Calu3 (cell line): ENCODE results near the gene TAC3. TPM values are rescaled to one million over a fixed set of nuclear protein-coding genes. Genes with fewer than 3 reads are reported as not detected.

Experiments used
- BruUV-seq: library from RNA; stranded (reverse); fragments of 400-500 nt; replicated peaks from 2 replicates; lab custom pipeline; 2021; lab: Mats Ljungman, UMichigan
- CTCF ChIA-PET: fragments of 300-600 bp; sonication (Branson Sonifier 250); formaldehyde crosslinking; loops from one replicate; lab custom pipeline; 2022; ENCODE audit warnings: antibody characterized with exemption; lab: Charles Lee
- DNase-seq: peaks from one replicate; pipeline ENCODE4 v3.0.0; 2022
- H3K27ac Mint-ChIP-seq: one replicate; pipeline ENCODE4 v1.8.0; 2022; ENCODE audit warnings: mixed read lengths; ENCODE audit not compliant: unreplicated experiment
- H3K27me3 Mint-ChIP-seq: one replicate; pipeline ENCODE4 v1.8.0; 2022; ENCODE audit warnings: mixed read lengths; ENCODE audit not compliant: unreplicated experiment
- H3K36me3 Mint-ChIP-seq: one replicate; pipeline ENCODE4 v1.8.0; 2022; ENCODE audit warnings: mild to moderate bottlenecking, moderate library complexity, mixed read lengths; ENCODE audit not compliant: insufficient read depth, unreplicated experiment
- H3K4me1 Mint-ChIP-seq: one replicate; pipeline ENCODE4 v1.8.0; 2022; ENCODE audit warnings: mild to moderate bottlenecking, low read depth, mixed read lengths; ENCODE audit not compliant: unreplicated experiment
- H3K4me3 Mint-ChIP-seq: one replicate; pipeline ENCODE4 v1.8.0; 2022; ENCODE audit warnings: mild to moderate bottlenecking, low read depth, moderate library complexity, mixed read lengths; ENCODE audit not compliant: unreplicated experiment
- H3K9me3 Mint-ChIP-seq: one replicate; pipeline ENCODE4 v1.8.0; 2022; ENCODE audit warnings: low read depth, mixed read lengths; ENCODE audit not compliant: unreplicated experiment
- CTCF ChIP-seq: fragments of 200-600 bp; IDR thresholded peaks from one replicate; pipeline ENCODE4 v1.8.0; 2022; ENCODE audit warnings: antibody characterized with exemption; ENCODE audit not compliant: unreplicated experiment
- intact Hi-C: fragments of 100-400 bp; cut with micrococcal nuclease; formaldehyde crosslinking; loops from one replicate; pipeline ENCODE4 v1.10.0; 2022; ENCODE audit not compliant: unreplicated experiment
- total RNA-seq: library from RNA; stranded (reverse); gene quantifications from 2 replicates; pipeline ENCODE4 v1.2.3, GENCODE V29; 2022

TAC3 gene
- total RNA-seq, 1 experiment from 2014 or later = not detected

GRCh38 chr12:57049119-57049446, 32.8 kb upstream of the TAC3 start:
- peaks cover 16% of the 10 kb centered on the region for H3K4me1 Mint-ChIP-seq
- CTCF ChIA-PET = interaction anchor here (0.6 to 0.8 kb wide), 2 partner anchors 16 to 189 kb away, joined by 3 read pairs; no protein-coding TSS in a partner anchor
- no peak overlapping the region for H3K4me3 Mint-ChIP-seq
- TF ChIP-seq CTCF = no peak
- H3K36me3 Mint-ChIP-seq = no peaks in the 10 kb centered on the region
- H3K9me3 Mint-ChIP-seq = no peaks in the 10 kb centered on the region
- BruUV-seq = no TSS peak
- no peak overlapping the region for H3K27ac Mint-ChIP-seq
- H3K27me3 Mint-ChIP-seq = peaks cover 36% of the 10 kb centered on the region
- no peak for DNase-seq
- intact Hi-C loops = no loop called here

GRCh38 chr12:57048423-57049118, 32.2 kb upstream of the TAC3 start:
- intact Hi-C loops = no loop called here
- CTCF ChIA-PET = interaction anchor here (0.6 to 1.2 kb wide), 2 partner anchors 63 to 188 kb away, joined by 3 read pairs; no protein-coding TSS in a partner anchor
- H3K9me3 Mint-ChIP-seq = no peaks in the 10 kb centered on the region
- H3K4me3 Mint-ChIP-seq = no peak overlapping the region
- peaks cover 42% of the 10 kb centered on the region for H3K27me3 Mint-ChIP-seq
- no peak overlapping the region for H3K27ac Mint-ChIP-seq
- TF ChIP-seq CTCF = no peak
- H3K36me3 Mint-ChIP-seq = no peaks in the 10 kb centered on the region
- BruUV-seq = no TSS peak
- peaks cover 16% of the 10 kb centered on the region for H3K4me1 Mint-ChIP-seq
- DNase-seq = no peak

- intact Hi-C loops = no loop called here
- Mint-ChIP-seq H3K4me3 (no peak overlapping the region), H3K27ac (no peak overlapping the region), H3K4me1 (peaks cover 16% of the 10 kb centered on the region), H3K27me3 (peaks cover 47% of the 10 kb centered on the region), H3K36me3 (no peaks in the 10 kb centered on the region), H3K9me3 (no peaks in the 10 kb centered on the region)
- no peak for TF ChIP-seq CTCF
- CTCF ChIA-PET = interaction anchor here (1.2 kb wide), 1 partner anchor 64 kb away, joined by 3 read pairs; no protein-coding TSS in a partner anchor
- BruUV-seq = no TSS peak
- DNase-seq = no peak
Observed at GRCh38 chr12:57047981-57048380, 31.7 kb upstream of the TAC3 start.

GRCh38 chr12:57046947-57047890, 30.9 kb upstream of the TAC3 start:
- peaks cover 16% of the 10 kb centered on the region for H3K4me1 Mint-ChIP-seq

More at GRCh38 chr12:57046947-57047890, 30.9 kb upstream of the TAC3 start:
- Mint-ChIP-seq H3K4me3 (no peak overlapping the region), H3K36me3 (no peaks in the 10 kb centered on the region), H3K27ac (no peak overlapping the region), H3K9me3 (no peaks in the 10 kb centered on the region), H3K27me3 (peaks cover 55% of the 10 kb centered on the region)
- no peak for DNase-seq
- no TSS peak for BruUV-seq
- intact Hi-C loops = no loop called here
- CTCF ChIA-PET = interaction anchor here (1.2 kb wide), 1 partner anchor 65 kb away, joined by 3 read pairs; no protein-coding TSS in a partner anchor
- no peak for TF ChIP-seq CTCF
